HepG2 (cell line): ENCODE results near the gene CDCA5. TPM values are rescaled to one million over a fixed set of nuclear protein-coding genes. Genes with fewer than 3 reads are reported as not detected.
A peak's percentile ranks its signal among the peaks of the same experiment; 100 is the strongest.

Source experiments
- ARHGAP35 ChIP-seq: sonication (generic); formaldehyde crosslinking; IDR thresholded peaks from 2 replicates; pipeline ENCODE4 v1.9.0; 2022; ENCODE audit warnings: mild to moderate bottlenecking, inconsistent platforms, moderate library complexity, missing genetic modification reagents, borderline replicate concordance
- CREB1 ChIP-seq, 2 experiments: fragments of 450-650 bp in 1 of 2; IDR thresholded peaks; 2 replicates each; pipeline ENCODE4 v1.6.1; 2016 to 2017; ENCODE audit warnings: control low read depth in 1 of 2, mild to moderate bottlenecking in 1 of 2, missing compliant biosample characterization in 1 of 2, missing genetic modification characterization in 1 of 2
- CREB3 ChIP-seq: sonication (generic); formaldehyde crosslinking; IDR thresholded peaks from 2 replicates; pipeline ENCODE4 v1.5.0; 2020; ENCODE audit warnings: missing genetic modification reagents
- EEA1 ChIP-seq: sonication (generic); formaldehyde crosslinking; IDR thresholded peaks from 2 replicates; pipeline ENCODE4 v1.5.1; 2020; ENCODE audit warnings: mild to moderate bottlenecking, missing genetic modification reagents, borderline replicate concordance
- FOXP4 ChIP-seq: sonication (generic); formaldehyde crosslinking; IDR thresholded peaks from 2 replicates; pipeline ENCODE4 v1.4.0; 2020; ENCODE audit warnings: missing genetic modification reagents
- HIC2 ChIP-seq: sonication (generic); formaldehyde crosslinking; IDR thresholded peaks from 2 replicates; pipeline ENCODE4 v1.9.0; 2022; ENCODE audit warnings: low read depth, missing genetic modification reagents
- HINFP ChIP-seq: sonication (generic); formaldehyde crosslinking; IDR thresholded peaks from 2 replicates; pipeline ENCODE4 v1.4.0; 2020; ENCODE audit warnings: low read depth, mild to moderate bottlenecking, missing genetic modification reagents
- HIVEP1 ChIP-seq: sonication (generic); formaldehyde crosslinking; IDR thresholded peaks from 2 replicates; pipeline ENCODE4 v1.4.0; 2020; ENCODE audit warnings: mild to moderate bottlenecking, missing genetic modification reagents
- HNF4A ChIP-seq: sonication (generic); formaldehyde crosslinking; IDR thresholded peaks from 2 replicates; pipeline ENCODE4 v1.4.0; 2020; ENCODE audit warnings: missing genetic modification reagents
- NFE2L1 ChIP-seq: sonication (generic); formaldehyde crosslinking; IDR thresholded peaks from 2 replicates; pipeline ENCODE4 v1.4.0; 2020; ENCODE audit warnings: missing genetic modification reagents, mild to moderate bottlenecking, borderline replicate concordance
- PTBP1 ChIP-seq: fragments of 200-400 bp; formaldehyde crosslinking; IDR thresholded peaks from 2 replicates; pipeline ENCODE4 v1.6.1; 2018; ENCODE audit warnings: low read length, low read depth; ENCODE audit not compliant: poor library complexity, severe bottlenecking
- RARG ChIP-seq: sonication (generic); formaldehyde crosslinking; IDR thresholded peaks from 2 replicates; pipeline ENCODE4 v1.4.0; 2020; ENCODE audit warnings: low read depth, mild to moderate bottlenecking, missing genetic modification reagents
- THYN1 ChIP-seq: sonication (generic); formaldehyde crosslinking; IDR thresholded peaks from 2 replicates; pipeline ENCODE4 v1.8.1; 2023; ENCODE audit warnings: low read depth, mild to moderate bottlenecking, moderate library complexity, missing genetic modification reagents, borderline replicate concordance
- XRCC5 ChIP-seq: fragments of 200-400 bp; formaldehyde crosslinking; optimal IDR thresholded peaks from 2 replicates; pipeline ENCODE3; 2017; ENCODE audit warnings: mild to moderate bottlenecking, low read length
- ZBTB20 ChIP-seq: sonication (generic); formaldehyde crosslinking; IDR thresholded peaks from 2 replicates; pipeline ENCODE4 v1.8.1; 2023; ENCODE audit warnings: missing genetic modification reagents, low read depth, mild to moderate bottlenecking, borderline replicate concordance
- ZBTB34 ChIP-seq: sonication (generic); formaldehyde crosslinking; IDR thresholded peaks from 2 replicates; pipeline ENCODE4 v1.8.0; 2022; ENCODE audit warnings: mild to moderate bottlenecking, missing genetic modification reagents
- ZNF143 ChIP-seq: sonication (generic); formaldehyde crosslinking; IDR thresholded peaks from 2 replicates; pipeline ENCODE4 v1.4.0; 2020; ENCODE audit warnings: missing genetic modification reagents
- ZNF274 ChIP-seq: sonication (generic); formaldehyde crosslinking; IDR thresholded peaks from 2 replicates; pipeline ENCODE4 v1.5.1; 2020; ENCODE audit warnings: mild to moderate bottlenecking, missing genetic modification reagents
- polyA plus RNA-seq, 8 experiments: library from polyadenylated mRNA; depleted of rRNA in 3 of 8; stranded (reverse) in 7 of 8; unstranded in 1 of 8; fragments of >200 nt; fragmentation: Illumina TruSeq in 4 of 8; extraction: Trizol in 4 of 8; gene quantifications; 2 replicates each; pipeline versions ENCODE4 v1.2.1 to v1.2.3, GENCODE V29; 2011 to 2016; ENCODE audit warnings: low read depth in 4 of 8, missing spikeins in 1 of 8, mixed read lengths in 1 of 8; ENCODE audit not compliant: insufficient read depth in 1 of 8
- total RNA-seq, 5 experiments: library from RNA; depleted of rRNA; stranded (reverse); fragments of >200 nt; fragmentation: Illumina TruSeq; extraction: Trizol; gene quantifications; 2 replicates each; pipeline ENCODE4 v1.2.3, GENCODE V29; 2016; ENCODE audit warnings: low read depth in 1 of 5
- TF ChIP-seq, protein P1 (sequence below): conservative IDR thresholded peaks from 2 replicates; pipeline ENCODE4 v1.6.1; 2018; ENCODE audit warnings: missing genetic modification reagents

The CDCA5 gene
- total and polyA plus RNA-seq, 2 of the 13 experiments (the other 11 are each of a cell fraction or from before 2014, with no cell fraction given) = 13.5 to 50.6 TPM

GRCh38 chr11:65112546-65113360 lies 28.9 kb upstream of the CDCA5 start (continued):
- no peak for TF ChIP-seq EEA1 (CRISPR knock-in tag)
- no peak; the same call in 1 of the 2 replicates for TF ChIP-seq HIVEP1
- TF ChIP-seq RARG (CRISPR knock-in tag) = no peak
- no peak for TF ChIP-seq ZBTB20 (CRISPR knock-in tag)
- TF ChIP-seq ZNF274 (CRISPR knock-in tag) = no peak; the same call in 1 of the 2 replicates
- TF ChIP-seq, protein P1, sequence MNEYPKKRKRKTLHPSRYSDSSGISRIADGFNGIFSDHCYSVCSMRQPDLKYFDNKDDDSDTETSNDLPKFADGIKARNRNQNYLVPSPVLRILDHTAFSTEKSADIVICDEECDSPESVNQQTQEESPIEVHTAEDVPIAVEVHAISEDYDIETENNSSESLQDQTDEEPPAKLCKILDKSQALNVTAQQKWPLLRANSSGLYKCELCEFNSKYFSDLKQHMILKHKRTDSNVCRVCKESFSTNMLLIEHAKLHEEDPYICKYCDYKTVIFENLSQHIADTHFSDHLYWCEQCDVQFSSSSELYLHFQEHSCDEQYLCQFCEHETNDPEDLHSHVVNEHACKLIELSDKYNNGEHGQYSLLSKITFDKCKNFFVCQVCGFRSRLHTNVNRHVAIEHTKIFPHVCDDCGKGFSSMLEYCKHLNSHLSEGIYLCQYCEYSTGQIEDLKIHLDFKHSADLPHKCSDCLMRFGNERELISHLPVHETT (CRISPR knock-in tag) = no peak; the same call in 1 of the 2 replicates
- no peak for TF ChIP-seq HNF4A (CRISPR knock-in tag)
- no peak for TF ChIP-seq CREB1 (IDR thresholded peaks at IDR 0.05)
- no peak for TF ChIP-seq CREB1 (CRISPR knock-in tag; IDR thresholded peaks at IDR 0.05)
- peak; percentile 46; the same call in 1 of the 2 replicates for TF ChIP-seq HINFP (CRISPR knock-in tag)
- TF ChIP-seq NFE2L1 (CRISPR knock-in tag) = no peak
- TF ChIP-seq ZBTB34 (CRISPR knock-in tag) = no peak
- TF ChIP-seq XRCC5 = no peak
- TF ChIP-seq HIC2 (CRISPR knock-in tag) = peak; percentile 49; the same call in 1 of the 2 replicates
- TF ChIP-seq CREB3 (CRISPR knock-in tag) = no peak
- TF ChIP-seq PTBP1 = no peak
- TF ChIP-seq ARHGAP35 (CRISPR knock-in tag) = peak; percentile 34; the same call in 1 of the 2 replicates
- TF ChIP-seq ZNF143 (CRISPR knock-in tag) = no peak
- TF ChIP-seq THYN1 (CRISPR knock-in tag) = no peak
- TF ChIP-seq FOXP4 = no peak
